GM12878 (cell line): Measurements from ENCODE around the gene COL23A1.

Source experiments
- ATF7 ChIP-seq: fragments of 450-650 bp; IDR thresholded peaks from 2 replicates; pipeline ENCODE4 v1.6.1; 2016; ENCODE audit warnings: low read depth, mild to moderate bottlenecking
- CBX5 ChIP-seq: sonication (generic); IDR thresholded peaks from 2 replicates; pipeline ENCODE4 v1.6.1; 2016; ENCODE audit warnings: low read depth, moderate library complexity, mild to moderate bottlenecking, inconsistent platforms
- EZH2 ChIP-seq: IDR thresholded peaks from 2 replicates; pipeline ENCODE4 v1.6.1; 2012; ENCODE audit warnings: low read depth, mild to moderate bottlenecking, control low read depth, inconsistent platforms, low read length, borderline replicate concordance; ENCODE audit not compliant: control insufficient read depth
- HCFC1 ChIP-seq: fragments of 150-350 bp; IDR thresholded peaks from 2 replicates; pipeline ENCODE4 v1.6.1; 2014; ENCODE audit warnings: low read length
- HDAC2 ChIP-seq: fragments of 200-600 bp; sonication (generic); IDR thresholded peaks from 2 replicates; pipeline ENCODE4 v1.6.1; 2017
- RAD21 ChIP-seq: IDR thresholded peaks from 2 replicates; pipeline ENCODE4 v1.6.1; 2011; ENCODE audit warnings: mild to moderate bottlenecking, low read depth, low read length, moderate library complexity; ENCODE audit not compliant: insufficient read depth
- RAD51 ChIP-seq: fragments of 450-650 bp; IDR thresholded peaks from 2 replicates; pipeline ENCODE4 v1.6.1; 2016; ENCODE audit warnings: moderate library complexity, mild to moderate bottlenecking, inconsistent platforms
- RFX5 ChIP-seq: IDR thresholded peaks from 2 replicates; pipeline ENCODE4 v1.6.1; 2011; ENCODE audit warnings: low read depth, low read length, improper control_type of control experiment
- ZNF274 ChIP-seq: IDR thresholded peaks from one replicate; pipeline ENCODE4 v1.8.0; 2011; ENCODE audit not compliant: insufficient read length, insufficient read depth
- TF ChIP-seq, protein P1 (sequence below), 3 experiments: IDR thresholded peaks in 2 of 3; conservative IDR thresholded peaks in 1 of 3; 2 replicates each; pipeline ENCODE4 v1.5.1; 2011; ENCODE audit warnings: low read depth in 3 of 3, low read length in 3 of 3, mild to moderate bottlenecking in 3 of 3, control low read depth in 2 of 3, moderate library complexity in 2 of 3, inconsistent platforms in 1 of 3, mixed read lengths in 1 of 3; ENCODE audit not compliant: control insufficient read depth in 2 of 3, insufficient read depth in 1 of 3; ENCODE audit errors: extremely low read depth in 1 of 3
- TF ChIP-seq, protein P2 (sequence below): IDR thresholded peaks from 2 replicates; pipeline ENCODE4 v1.6.1; 2012; ENCODE audit warnings: improper control_type of control experiment, low read depth, low read length; ENCODE audit not compliant: insufficient replicate concordance

DNA sequence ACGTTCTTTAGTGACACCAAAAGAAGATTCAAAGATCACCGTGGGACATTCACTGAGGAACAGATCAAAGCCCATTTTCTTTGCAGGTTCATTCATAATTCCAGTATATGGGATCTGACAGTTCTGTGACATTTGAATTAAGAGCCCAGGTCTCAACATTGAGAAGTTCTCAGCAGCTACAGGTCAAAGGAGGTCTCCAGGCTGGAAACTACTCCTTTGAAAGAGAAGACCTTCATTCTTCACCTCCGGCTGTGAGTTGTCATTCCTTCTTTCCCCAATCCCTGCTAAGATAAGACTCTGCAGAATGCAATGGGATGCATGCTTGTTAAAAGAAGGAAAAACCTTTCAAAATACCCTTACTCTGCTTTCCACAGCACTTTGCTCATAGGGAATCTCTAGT, 79.0 kb downstream of the COL23A1 start:
- TF ChIP-seq HDAC2 (no peak), ZNF274 (no peak), CBX5 (no peak), HCFC1 (no peak), RFX5 (no peak), RAD21 (no peak), EZH2 (no peak), RAD51 (no peak), ATF7 (no peak)
- TF ChIP-seq, protein P1, sequence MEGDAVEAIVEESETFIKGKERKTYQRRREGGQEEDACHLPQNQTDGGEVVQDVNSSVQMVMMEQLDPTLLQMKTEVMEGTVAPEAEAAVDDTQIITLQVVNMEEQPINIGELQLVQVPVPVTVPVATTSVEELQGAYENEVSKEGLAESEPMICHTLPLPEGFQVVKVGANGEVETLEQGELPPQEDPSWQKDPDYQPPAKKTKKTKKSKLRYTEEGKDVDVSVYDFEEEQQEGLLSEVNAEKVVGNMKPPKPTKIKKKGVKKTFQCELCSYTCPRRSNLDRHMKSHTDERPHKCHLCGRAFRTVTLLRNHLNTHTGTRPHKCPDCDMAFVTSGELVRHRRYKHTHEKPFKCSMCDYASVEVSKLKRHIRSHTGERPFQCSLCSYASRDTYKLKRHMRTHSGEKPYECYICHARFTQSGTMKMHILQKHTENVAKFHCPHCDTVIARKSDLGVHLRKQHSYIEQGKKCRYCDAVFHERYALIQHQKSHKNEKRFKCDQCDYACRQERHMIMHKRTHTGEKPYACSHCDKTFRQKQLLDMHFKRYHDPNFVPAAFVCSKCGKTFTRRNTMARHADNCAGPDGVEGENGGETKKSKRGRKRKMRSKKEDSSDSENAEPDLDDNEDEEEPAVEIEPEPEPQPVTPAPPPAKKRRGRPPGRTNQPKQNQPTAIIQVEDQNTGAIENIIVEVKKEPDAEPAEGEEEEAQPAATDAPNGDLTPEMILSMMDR (IDR thresholded peaks at IDR 0.05 in 2 of 3, conservative IDR thresholded peaks at IDR 0.05 in 1 of 3; ENCODE audit: control insufficient read depth in 2 of 3, extremely low read depth in 1 of 3, insufficient read depth in 1 of 3, low read depth in 3 of 3, low read length in 3 of 3), result no peak
- TF ChIP-seq, protein P2, sequence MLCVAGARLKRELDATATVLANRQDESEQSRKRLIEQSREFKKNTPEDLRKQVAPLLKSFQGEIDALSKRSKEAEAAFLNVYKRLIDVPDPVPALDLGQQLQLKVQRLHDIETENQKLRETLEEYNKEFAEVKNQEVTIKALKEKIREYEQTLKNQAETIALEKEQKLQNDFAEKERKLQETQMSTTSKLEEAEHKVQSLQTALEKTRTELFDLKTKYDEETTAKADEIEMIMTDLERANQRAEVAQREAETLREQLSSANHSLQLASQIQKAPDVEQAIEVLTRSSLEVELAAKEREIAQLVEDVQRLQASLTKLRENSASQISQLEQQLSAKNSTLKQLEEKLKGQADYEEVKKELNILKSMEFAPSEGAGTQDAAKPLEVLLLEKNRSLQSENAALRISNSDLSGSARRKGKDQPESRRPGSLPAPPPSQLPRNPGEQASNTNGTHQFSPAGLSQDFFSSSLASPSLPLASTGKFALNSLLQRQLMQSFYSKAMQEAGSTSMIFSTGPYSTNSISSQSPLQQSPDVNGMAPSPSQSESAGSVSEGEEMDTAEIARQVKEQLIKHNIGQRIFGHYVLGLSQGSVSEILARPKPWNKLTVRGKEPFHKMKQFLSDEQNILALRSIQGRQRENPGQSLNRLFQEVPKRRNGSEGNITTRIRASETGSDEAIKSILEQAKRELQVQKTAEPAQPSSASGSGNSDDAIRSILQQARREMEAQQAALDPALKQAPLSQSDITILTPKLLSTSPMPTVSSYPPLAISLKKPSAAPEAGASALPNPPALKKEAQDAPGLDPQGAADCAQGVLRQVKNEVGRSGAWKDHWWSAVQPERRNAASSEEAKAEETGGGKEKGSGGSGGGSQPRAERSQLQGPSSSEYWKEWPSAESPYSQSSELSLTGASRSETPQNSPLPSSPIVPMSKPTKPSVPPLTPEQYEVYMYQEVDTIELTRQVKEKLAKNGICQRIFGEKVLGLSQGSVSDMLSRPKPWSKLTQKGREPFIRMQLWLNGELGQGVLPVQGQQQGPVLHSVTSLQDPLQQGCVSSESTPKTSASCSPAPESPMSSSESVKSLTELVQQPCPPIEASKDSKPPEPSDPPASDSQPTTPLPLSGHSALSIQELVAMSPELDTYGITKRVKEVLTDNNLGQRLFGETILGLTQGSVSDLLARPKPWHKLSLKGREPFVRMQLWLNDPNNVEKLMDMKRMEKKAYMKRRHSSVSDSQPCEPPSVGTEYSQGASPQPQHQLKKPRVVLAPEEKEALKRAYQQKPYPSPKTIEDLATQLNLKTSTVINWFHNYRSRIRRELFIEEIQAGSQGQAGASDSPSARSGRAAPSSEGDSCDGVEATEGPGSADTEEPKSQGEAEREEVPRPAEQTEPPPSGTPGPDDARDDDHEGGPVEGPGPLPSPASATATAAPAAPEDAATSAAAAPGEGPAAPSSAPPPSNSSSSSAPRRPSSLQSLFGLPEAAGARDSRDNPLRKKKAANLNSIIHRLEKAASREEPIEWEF, result no peak
